SK-MEL-5 (cell line): ENCODE measurements around the gene ANP32A. TPM values are rescaled to one million over a fixed set of nuclear protein-coding genes. Genes with fewer than 3 reads are reported as not detected.

Experiments used
- DNase-seq: peaks from one replicate; pipeline ENCODE4 v3.0.0-alpha.2; 2016; ENCODE audit warnings: low read depth, low spot score
- in situ Hi-C: cut with HindIII; loops from 2 replicates; pipeline ENCODE4 v1.10.0; 2016; ENCODE audit warnings: low sequenced_read_pairs, high pct_unique_total_duplicates, low pct_unique_long_range_greater_than_20kb
- total RNA-seq: library from RNA; depleted of rRNA; stranded (reverse); fragments of >200 nt; shearing (Covaris generic); gene quantifications from 2 replicates; pipeline ENCODE4 v1.2.3, GENCODE V29; 2014

Gene ANP32A
- total RNA-seq, 1 experiment from 2014 or later: 60.4 TPM

- in situ Hi-C loops: no loop called here
- no peak for DNase-seq
Measured at GRCh38 chr15:68808091-68808490, 12.6 kb downstream of the ANP32A start.

GRCh38 chr15:68807249-68807648, 13.4 kb downstream of the ANP32A start:
- no peak for DNase-seq
- in situ Hi-C loops: no loop called here

- no peak for DNase-seq
- in situ Hi-C loops: no loop called here
Measured at GRCh38 chr15:68806220-68807060, 14.3 kb downstream of the ANP32A start.

GRCh38 chr15:68802373-68802772, 18.3 kb downstream of the ANP32A start:
- in situ Hi-C loops: no loop called here
- DNase-seq: no peak

GRCh38 chr15:68801572-68802148, 19.0 kb downstream of the ANP32A start:
- in situ Hi-C loops: no loop called here
- no peak for DNase-seq

- in situ Hi-C loops: no loop called here
Measured at GRCh38 chr15:68800875-68801274, 19.8 kb downstream of the ANP32A start.

GRCh38 chr15:68798346-68799094, 22.2 kb downstream of the ANP32A start:
- in situ Hi-C loops: no loop called here
- DNase-seq: no peak

More at GRCh38 chr15:68800875-68801274, 19.8 kb downstream of the ANP32A start:
- no peak for DNase-seq

GRCh38 chr15:68797599-68798345, 22.9 kb downstream of the ANP32A start:
- in situ Hi-C loops: no loop called here
- no peak for DNase-seq

- in situ Hi-C loops: no loop called here
- DNase-seq: no peak
Measured at GRCh38 chr15:68797191-68797590, 23.5 kb downstream of the ANP32A start.

- DNase-seq: no peak
- in situ Hi-C loops: no loop called here
Measured at GRCh38 chr15:68796576-68796975, 24.1 kb downstream of the ANP32A start.

- in situ Hi-C loops: no loop called here
- no peak for DNase-seq
Measured at GRCh38 chr15:68795298-68795848, 25.3 kb downstream of the ANP32A start.

- in situ Hi-C loops: no loop called here
- DNase-seq: no peak
Measured at GRCh38 chr15:68794863-68795262, 25.8 kb downstream of the ANP32A start.

- in situ Hi-C loops: no loop called here
- DNase-seq: no peak
Measured at GRCh38 chr15:68794307-68794706, 26.4 kb downstream of the ANP32A start.

- no peak for DNase-seq
- in situ Hi-C loops: no loop called here
Measured at GRCh38 chr15:68793776-68794175, 26.9 kb downstream of the ANP32A start.

- in situ Hi-C loops: no loop called here
Measured at GRCh38 chr15:68792901-68793766, 27.6 kb downstream of the ANP32A start.

GRCh38 chr15:68791431-68792283, 29.0 kb downstream of the ANP32A start:
- DNase-seq: no peak
- in situ Hi-C loops: no loop called here

More at GRCh38 chr15:68792901-68793766, 27.6 kb downstream of the ANP32A start:
- no peak for DNase-seq
